Glutamatergic neuron (in vitro differentiated cells): ENCODE data around the gene FAM89A. TPM values are rescaled to one million over a fixed set of nuclear protein-coding genes. Genes with fewer than 3 reads are reported as not detected.
"Not testable (repeated sequence)": the region's sequence is repeated elsewhere in the genome, so short reads cannot be mapped to it uniquely, and the experiment has no call there.

Experiments used
- DNase-seq: peaks from one replicate; pipeline ENCODE4 v3.0.0; 2022
- H3K27ac Mint-ChIP-seq: one replicate; pipeline ENCODE4 v1.8.0; 2020; ENCODE audit warnings: mild to moderate bottlenecking, mixed read lengths, inconsistent platforms; ENCODE audit not compliant: unreplicated experiment
- H3K27me3 Mint-ChIP-seq: one replicate; pipeline ENCODE4 v1.8.0; 2020; ENCODE audit warnings: mild to moderate bottlenecking, moderate library complexity, mixed read lengths, inconsistent platforms; ENCODE audit not compliant: unreplicated experiment
- H3K36me3 Mint-ChIP-seq: one replicate; pipeline ENCODE4 v1.8.0; 2020; ENCODE audit warnings: mild to moderate bottlenecking, mixed read lengths, inconsistent platforms; ENCODE audit not compliant: unreplicated experiment
- H3K4me1 Mint-ChIP-seq: one replicate; pipeline ENCODE4 v1.8.0; 2020; ENCODE audit warnings: mild to moderate bottlenecking, low read depth, mixed read lengths, inconsistent platforms; ENCODE audit not compliant: unreplicated experiment
- H3K4me3 Mint-ChIP-seq: one replicate; pipeline ENCODE4 v1.8.0; 2020; ENCODE audit warnings: mild to moderate bottlenecking, mixed read lengths, inconsistent platforms; ENCODE audit not compliant: unreplicated experiment
- H3K9me3 Mint-ChIP-seq: one replicate; pipeline ENCODE4 v1.8.0; 2020; ENCODE audit warnings: mild to moderate bottlenecking, moderate library complexity, mixed read lengths, inconsistent platforms; ENCODE audit not compliant: unreplicated experiment
- CTCF ChIP-seq: fragments of 200-600 bp; sonication (generic); IDR thresholded peaks from one replicate; pipeline ENCODE4 v1.5.0; 2021; ENCODE audit not compliant: partially characterized antibody, unreplicated experiment
- total RNA-seq: library from RNA; stranded (reverse); fragmentation: NEBNext Ultra II Directional; extraction: Animal tissue kit (Norgen Biotek cat#: 25700); gene quantifications from one replicate; pipeline ENCODE4 v1.2.1, GENCODE V29; 2021; ENCODE audit not compliant: unreplicated experiment

Gene FAM89A
- total RNA-seq, 1 donor from 2014 or later, result 6.4 TPM

- Mint-ChIP-seq H3K4me1 (no peaks in the 10 kb centered on the region), H3K36me3 (no peaks in the 10 kb centered on the region), H3K27ac (no peak overlapping the region), H3K9me3 (no peaks in the 10 kb centered on the region), H3K4me3 (no peak overlapping the region), H3K27me3 (peaks cover 10% of the 10 kb centered on the region)
- TF ChIP-seq CTCF, result no peak
- no peak for DNase-seq
Measured at GRCh38 chr1:231050395-231050794, 10.3 kb upstream of the FAM89A start.

GRCh38 chr1:231049121-231049979 is 9.3 kb upstream of the FAM89A start:
- Mint-ChIP-seq H3K27ac (no peak overlapping the region), H3K27me3 (peaks cover 16% of the 10 kb centered on the region), H3K4me3 (no peak overlapping the region), H3K36me3 (no peaks in the 10 kb centered on the region), H3K9me3 (no peaks in the 10 kb centered on the region), H3K4me1 (no peaks in the 10 kb centered on the region)
- no peak for TF ChIP-seq CTCF
- DNase-seq, result no peak

- H3K9me3 Mint-ChIP-seq, H3K4me3 Mint-ChIP-seq: not testable (repeated sequence)
- peaks cover 19% of the 10 kb centered on the region for H3K27me3 Mint-ChIP-seq
Measured at GRCh38 chr1:231048419-231048818, 8.4 kb upstream of the FAM89A start.

GRCh38 chr1:231047529-231047928 is 7.5 kb upstream of the FAM89A start:
- not testable (repeated sequence) for H3K4me1 Mint-ChIP-seq, H3K36me3 Mint-ChIP-seq, H3K9me3 Mint-ChIP-seq, DNase-seq, H3K27ac Mint-ChIP-seq, H3K4me3 Mint-ChIP-seq
- peaks cover 19% of the 10 kb centered on the region for H3K27me3 Mint-ChIP-seq

More at GRCh38 chr1:231048419-231048818, 8.4 kb upstream of the FAM89A start:
- H3K36me3 Mint-ChIP-seq, DNase-seq, H3K27ac Mint-ChIP-seq, H3K4me1 Mint-ChIP-seq: not testable (repeated sequence)

GRCh38 chr1:231046730-231047395 is 6.8 kb upstream of the FAM89A start:
- Mint-ChIP-seq H3K4me1 (no peaks in the 10 kb centered on the region), H3K27me3 (peaks cover 19% of the 10 kb centered on the region), H3K27ac (no peak overlapping the region), H3K9me3 (no peaks in the 10 kb centered on the region), H3K4me3 (no peak overlapping the region), H3K36me3 (no peaks in the 10 kb centered on the region)
- no peak for DNase-seq
- no peak for TF ChIP-seq CTCF

- H3K4me3 Mint-ChIP-seq, H3K4me1 Mint-ChIP-seq, H3K9me3 Mint-ChIP-seq, H3K36me3 Mint-ChIP-seq, H3K27ac Mint-ChIP-seq, DNase-seq: not testable (repeated sequence)
- peaks cover 22% of the 10 kb centered on the region for H3K27me3 Mint-ChIP-seq
Measured at GRCh38 chr1:231045921-231046729, 6.1 kb upstream of the FAM89A start.
